RWPE2 (cell line): ENCODE data around the gene RTL9.

Experiments
- ATAC-seq: fragments of 200-7000 bp; cut with Tn5 transposase; 3 replicates; pipeline ENCODE4 v1.9.1; 2021; ENCODE audit warnings: low read depth
- DNase-seq: peaks from one replicate; pipeline ENCODE4 v3.0.0-alpha.2; 2020; ENCODE audit warnings: low spot score
- H3K27ac ChIP-seq: fragments of 450-650 bp; 2 replicates; pipeline ENCODE4 v1.5.1; 2017; ENCODE audit warnings: mild to moderate bottlenecking; ENCODE audit not compliant: poor library complexity, severe bottlenecking
- H3K27me3 ChIP-seq: fragments of 250-450 bp; sonication (Bioruptor Pico); 2 replicates; pipeline ENCODE4 v1.5.1; 2021; ENCODE audit warnings: mild to moderate bottlenecking, moderate library complexity; ENCODE audit not compliant: insufficient read depth, poor library complexity, severe bottlenecking
- H3K36me3 ChIP-seq: fragments of 250-450 bp; sonication (Bioruptor Pico); 2 replicates; pipeline ENCODE4 v1.5.1; 2020; ENCODE audit warnings: low read depth, mild to moderate bottlenecking, moderate library complexity
- H3K4me1 ChIP-seq: fragments of 250-450 bp; sonication (Bioruptor Pico); 2 replicates; pipeline ENCODE4 v1.5.1; 2021; ENCODE audit warnings: mild to moderate bottlenecking, moderate library complexity; ENCODE audit not compliant: insufficient read depth, poor library complexity, severe bottlenecking
- H3K4me3 ChIP-seq: fragments of 250-450 bp; sonication (Bioruptor Pico); 2 replicates; pipeline ENCODE4 v1.5.1; 2021; ENCODE audit warnings: mild to moderate bottlenecking, moderate library complexity; ENCODE audit not compliant: severe bottlenecking
- H3K9me3 ChIP-seq: fragments of 250-450 bp; sonication (Bioruptor Pico); 2 replicates; pipeline ENCODE4 v1.5.1; 2021; ENCODE audit warnings: mild to moderate bottlenecking, moderate library complexity; ENCODE audit not compliant: severe bottlenecking
- TF ChIP-seq, protein P1 (sequence below): fragments of 450-650 bp; IDR thresholded peaks from one replicate; pipeline ENCODE4 v1.5.1; 2017; ENCODE audit warnings: mild to moderate bottlenecking, moderate library complexity; ENCODE audit not compliant: poor library complexity, severe bottlenecking

RTL9 gene

GRCh38 chrX:110394651-110395050, 36.0 kb downstream of the RTL9 start:
- Histone ChIP-seq H3K27me3 (no peaks in the 10 kb centered on the region), H3K27ac (peak overlapping the region; percentile 75), H3K4me3 (no peak overlapping the region), H3K9me3 (no peaks in the 10 kb centered on the region), H3K4me1 (peaks cover 25% of the 10 kb centered on the region), H3K36me3 (no peaks in the 10 kb centered on the region)
- TF ChIP-seq, protein P1, sequence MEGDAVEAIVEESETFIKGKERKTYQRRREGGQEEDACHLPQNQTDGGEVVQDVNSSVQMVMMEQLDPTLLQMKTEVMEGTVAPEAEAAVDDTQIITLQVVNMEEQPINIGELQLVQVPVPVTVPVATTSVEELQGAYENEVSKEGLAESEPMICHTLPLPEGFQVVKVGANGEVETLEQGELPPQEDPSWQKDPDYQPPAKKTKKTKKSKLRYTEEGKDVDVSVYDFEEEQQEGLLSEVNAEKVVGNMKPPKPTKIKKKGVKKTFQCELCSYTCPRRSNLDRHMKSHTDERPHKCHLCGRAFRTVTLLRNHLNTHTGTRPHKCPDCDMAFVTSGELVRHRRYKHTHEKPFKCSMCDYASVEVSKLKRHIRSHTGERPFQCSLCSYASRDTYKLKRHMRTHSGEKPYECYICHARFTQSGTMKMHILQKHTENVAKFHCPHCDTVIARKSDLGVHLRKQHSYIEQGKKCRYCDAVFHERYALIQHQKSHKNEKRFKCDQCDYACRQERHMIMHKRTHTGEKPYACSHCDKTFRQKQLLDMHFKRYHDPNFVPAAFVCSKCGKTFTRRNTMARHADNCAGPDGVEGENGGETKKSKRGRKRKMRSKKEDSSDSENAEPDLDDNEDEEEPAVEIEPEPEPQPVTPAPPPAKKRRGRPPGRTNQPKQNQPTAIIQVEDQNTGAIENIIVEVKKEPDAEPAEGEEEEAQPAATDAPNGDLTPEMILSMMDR: no peak
- ATAC-seq (peak; percentile 91), DNase-seq (no peak)

- TF ChIP-seq, protein P1: no peak
- ATAC-seq (peak; percentile 65; the same call in 2 of the 3 replicates), DNase-seq (no peak)
- H3K27ac ChIP-seq: peak overlapping the region; percentile 75
- peaks cover 25% of the 10 kb centered on the region for H3K4me1 ChIP-seq
- no peaks in the 10 kb centered on the region for H3K36me3 ChIP-seq
- no peaks in the 10 kb centered on the region for H3K9me3 ChIP-seq
- no peaks in the 10 kb centered on the region for H3K27me3 ChIP-seq
- H3K4me3 ChIP-seq: no peak overlapping the region
Measured at GRCh38 chrX:110395877-110396276, 37.2 kb downstream of the RTL9 start.

DNA sequence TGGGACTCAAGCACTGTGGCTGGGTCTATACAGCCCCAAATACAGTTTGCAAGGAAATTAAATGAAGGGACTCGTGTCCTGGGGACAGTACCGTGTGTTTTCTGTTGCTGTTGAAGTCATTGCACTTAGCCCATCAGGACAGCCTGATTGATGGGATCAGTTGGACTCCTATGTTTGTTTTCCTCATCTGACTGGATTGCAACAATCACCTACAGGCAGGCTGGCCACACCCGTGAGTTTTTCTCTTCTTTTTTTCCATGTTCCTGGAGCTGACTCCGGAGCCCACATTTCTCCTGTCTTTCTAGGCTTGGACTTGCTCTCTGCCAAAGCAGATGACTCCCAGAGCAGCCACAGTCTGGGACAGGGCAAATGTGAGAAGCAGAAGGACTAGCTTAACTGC, 38.1 kb downstream of the RTL9 start:
- Histone ChIP-seq H3K27ac (peak overlapping the region; percentile 75), H3K4me3 (no peak overlapping the region), H3K36me3 (no peaks in the 10 kb centered on the region), H3K27me3 (no peaks in the 10 kb centered on the region), H3K9me3 (no peaks in the 10 kb centered on the region), H3K4me1 (peaks cover 25% of the 10 kb centered on the region)
- DNase-seq (no peak), ATAC-seq (no peak)
- TF ChIP-seq, protein P1: no peak

DNA sequence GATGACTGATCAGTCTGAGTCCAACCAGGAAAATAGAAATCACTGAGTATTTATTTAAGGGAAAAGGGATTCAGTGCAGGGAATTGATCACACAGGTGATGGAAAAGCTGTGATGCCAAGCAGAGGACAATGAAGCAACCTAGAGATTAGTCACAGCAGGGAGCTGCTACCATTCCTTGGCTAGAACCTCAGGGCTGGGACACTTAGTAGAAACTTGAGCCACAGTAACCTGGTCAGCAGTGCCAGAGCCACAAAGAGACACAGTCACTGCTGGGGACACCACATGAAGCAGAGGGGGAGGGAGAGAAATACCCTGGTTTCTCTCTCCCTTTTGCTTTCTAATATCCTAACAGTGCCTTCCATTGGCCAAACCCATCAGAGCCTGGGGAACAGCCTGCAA, 38.7 kb downstream of the RTL9 start:
- no peak for ATAC-seq
- peaks cover 30% of the 10 kb centered on the region for H3K4me1 ChIP-seq
- DNase-seq: no peak
- peak overlapping the region; percentile 75 for H3K27ac ChIP-seq
- H3K9me3 ChIP-seq: no peaks in the 10 kb centered on the region
- H3K36me3 ChIP-seq: no peaks in the 10 kb centered on the region
- no peak overlapping the region for H3K4me3 ChIP-seq
- TF ChIP-seq, protein P1: no peak
- H3K27me3 ChIP-seq: no peaks in the 10 kb centered on the region

- Histone ChIP-seq H3K4me3 (no peak overlapping the region), H3K4me1 (peaks cover 36% of the 10 kb centered on the region), H3K9me3 (no peaks in the 10 kb centered on the region), H3K27ac (no peak overlapping the region), H3K27me3 (no peaks in the 10 kb centered on the region), H3K36me3 (no peaks in the 10 kb centered on the region)
- DNase-seq (no peak), ATAC-seq (no peak)
- TF ChIP-seq, protein P1: no peak
Measured at GRCh38 chrX:110397904-110398303, 39.3 kb downstream of the RTL9 start.
